ENCODE measurements around the gene NDNF.

The NDNF gene

DNA sequence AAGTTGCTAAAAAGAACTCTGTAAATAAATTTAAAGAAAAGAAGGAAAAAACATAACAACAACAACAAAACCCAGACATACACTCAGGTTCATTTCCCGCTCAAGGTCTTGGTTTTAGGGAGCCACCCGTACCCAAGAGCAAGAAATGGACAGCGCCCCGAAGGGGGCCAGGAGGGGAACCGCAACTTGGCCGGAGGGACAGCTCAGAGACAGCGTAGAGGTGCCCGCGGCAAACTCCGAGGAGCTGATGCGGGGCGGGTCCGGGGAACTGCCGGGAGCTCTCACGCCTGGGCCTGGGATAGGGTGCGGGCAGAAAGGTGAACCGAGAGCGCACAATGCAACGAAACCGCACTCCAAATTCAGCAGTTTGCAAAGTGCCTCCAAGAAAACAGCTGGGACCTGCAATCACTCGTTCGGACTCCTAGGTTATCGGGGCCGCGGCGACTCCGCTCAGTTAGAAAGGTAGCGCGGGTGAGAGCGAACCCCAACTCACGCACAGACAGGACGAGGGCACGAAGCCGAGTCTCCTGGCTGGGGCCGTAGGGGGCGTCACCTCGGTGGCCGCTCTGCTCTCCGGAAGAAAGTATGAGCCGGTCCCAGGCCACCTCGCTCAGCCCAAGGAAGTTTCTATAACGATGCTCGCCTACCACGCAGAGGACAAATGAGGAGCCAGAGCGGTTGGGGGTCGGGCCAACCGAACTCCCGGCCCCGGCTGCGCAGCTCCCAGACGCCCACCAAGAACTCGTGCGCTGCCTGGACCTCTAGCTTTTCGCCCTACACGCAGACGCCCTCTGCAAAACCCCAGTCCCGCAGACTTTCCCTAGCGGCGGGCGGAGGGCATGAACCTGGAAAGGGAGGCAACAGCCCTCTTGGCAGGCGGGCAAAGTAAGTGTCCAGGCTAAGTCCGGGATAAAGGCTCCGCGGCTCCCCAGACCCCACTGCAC lies 1.4 kb downstream of the NDNF start:
- DNase-seq (ENCODE audit: low read depth in 3 of 3, low spot score in 1 of 3), result no peak

DNA sequence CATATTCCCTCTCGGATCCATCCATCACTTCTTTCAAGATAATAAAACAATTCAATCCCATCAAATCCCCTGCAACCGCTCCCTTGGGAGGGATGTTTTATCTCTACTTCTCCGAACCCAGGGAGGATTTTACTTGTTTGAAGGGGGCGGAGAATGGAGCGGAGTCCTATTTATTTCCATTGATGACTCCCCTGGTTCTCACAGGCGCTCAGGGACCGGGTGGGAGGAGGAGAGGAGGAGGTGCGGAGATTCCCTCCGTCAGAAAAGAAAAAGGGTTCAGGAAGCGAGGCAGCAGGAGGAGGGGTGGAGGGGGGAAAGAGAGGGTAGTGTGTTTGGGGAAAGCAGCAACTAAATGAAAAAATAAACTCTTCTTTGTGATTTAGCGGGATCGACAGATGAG lies 2.1 kb downstream of the NDNF start:
- no peak for DNase-seq (ENCODE audit: low read depth in 3 of 3, low spot score in 1 of 3)

GRCh38 chr4:121069430-121069829 lies 2.9 kb downstream of the NDNF start:
- DNase-seq (ENCODE audit: low read depth in 3 of 3, low spot score in 1 of 3), result no peak

GRCh38 chr4:121064482-121064881 lies 7.9 kb downstream of the NDNF start:
- no peak for DNase-seq (ENCODE audit: low read depth in 3 of 3, low spot score in 1 of 3)

- no peak for DNase-seq (ENCODE audit: low read depth in 3 of 3, low spot score in 1 of 3)
Observed at GRCh38 chr4:121062521-121062920, 9.8 kb downstream of the NDNF start.

- DNase-seq (ENCODE audit: low read depth in 3 of 3, low spot score in 1 of 3), result no peak
Observed at GRCh38 chr4:121061861-121062260, 10.5 kb downstream of the NDNF start.

- no peak for DNase-seq (ENCODE audit: low read depth in 3 of 3, low spot score in 1 of 3)
Observed at GRCh38 chr4:121061215-121061614, 11.1 kb downstream of the NDNF start.

- DNase-seq (ENCODE audit: low read depth in 3 of 3, low spot score in 1 of 3), result no peak
Observed at GRCh38 chr4:121057466-121057922, 14.8 kb downstream of the NDNF start.

DNA sequence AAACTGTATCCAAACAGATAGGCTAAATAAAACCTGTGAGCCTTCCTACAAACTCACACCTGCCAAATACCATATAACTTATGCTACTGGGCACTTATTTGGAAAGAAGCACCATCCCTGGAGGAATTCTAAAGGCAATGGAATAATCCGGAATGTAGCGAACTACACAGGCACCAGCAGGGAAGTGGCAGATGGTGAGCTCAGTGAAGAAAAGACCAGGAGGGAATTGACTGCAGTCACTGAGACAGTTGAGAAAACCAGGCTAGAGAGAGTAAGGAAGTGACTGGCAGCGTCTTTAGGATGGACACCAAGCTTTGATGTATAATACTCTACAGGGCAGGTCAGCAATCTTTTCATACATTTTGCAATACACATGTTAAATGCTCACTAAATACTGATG lies 16.3 kb downstream of the NDNF start:
- no peak for DNase-seq (ENCODE audit: low read depth in 3 of 3, low spot score in 1 of 3)

DNA sequence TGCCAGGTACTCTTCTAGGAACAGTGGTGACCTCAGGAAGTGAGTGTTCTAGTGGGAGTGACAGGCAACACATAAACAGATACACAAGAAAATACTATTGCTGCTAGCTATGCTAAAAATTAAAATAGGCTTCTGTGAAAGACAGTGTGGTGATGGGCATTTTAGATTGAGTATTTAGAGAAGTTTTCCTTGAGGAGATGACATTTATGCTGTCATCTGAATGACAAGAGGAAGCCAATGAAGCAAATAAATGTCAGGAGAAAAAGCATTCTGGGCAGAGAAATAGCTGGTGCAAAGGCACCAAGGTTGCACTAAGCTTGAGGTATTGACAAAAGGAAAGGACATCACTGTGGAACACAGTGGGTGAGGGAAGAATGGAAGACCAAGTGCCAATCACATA lies 18.0 kb downstream of the NDNF start:
- no peak for DNase-seq (ENCODE audit: low read depth in 3 of 3, low spot score in 1 of 3)

DNA sequence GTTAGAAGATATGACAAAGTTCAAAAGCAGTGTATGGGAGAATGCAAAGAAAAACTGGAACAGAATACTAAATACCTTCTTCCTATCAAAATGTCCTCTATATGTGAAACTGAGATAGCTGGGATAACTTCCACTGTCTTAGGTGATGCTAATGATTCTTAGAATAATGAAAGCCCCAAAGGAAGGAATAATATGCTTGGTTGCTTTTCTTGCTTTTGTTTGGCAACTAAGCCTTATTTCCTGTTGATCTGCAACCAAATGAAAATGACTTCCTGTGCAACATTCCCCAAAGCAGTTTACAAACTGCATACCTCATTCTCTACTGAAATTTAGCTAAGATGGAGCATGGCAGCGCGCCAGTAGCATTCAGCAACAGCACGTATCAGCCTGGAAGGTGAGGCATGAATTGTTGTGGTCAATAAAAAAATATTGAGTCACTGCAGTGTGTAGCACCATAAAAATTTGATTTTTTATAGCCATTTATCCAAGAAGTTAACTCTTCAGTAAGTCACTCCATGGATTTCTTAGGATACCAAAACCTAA lies 18.7 kb downstream of the NDNF start:
- no peak for DNase-seq (ENCODE audit: low read depth in 3 of 3, low spot score in 1 of 3)

DNA sequence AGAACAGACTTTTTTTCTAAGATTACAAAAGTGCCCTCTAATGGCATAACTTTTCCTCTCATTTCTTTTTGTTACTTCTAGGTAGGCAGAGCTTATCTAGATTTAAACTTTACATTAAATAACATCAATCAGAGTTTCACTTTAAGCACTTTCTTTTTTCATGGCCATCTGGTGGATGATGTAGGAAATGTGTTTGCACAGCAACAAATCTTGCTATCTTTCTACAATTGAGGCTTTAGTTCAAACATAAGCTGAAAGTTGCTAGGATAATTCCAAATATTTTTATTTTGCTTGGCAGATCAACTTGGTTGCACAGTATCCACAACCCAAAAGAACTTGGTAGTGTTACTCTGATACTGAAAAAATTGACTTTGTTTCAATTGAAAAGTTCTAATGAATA lies 22.0 kb downstream of the NDNF start:
- DNase-seq (ENCODE audit: low read depth in 3 of 3, low spot score in 1 of 3), result no peak

GRCh38 chr4:121049072-121049599 lies 23.2 kb downstream of the NDNF start:
- DNase-seq (ENCODE audit: low read depth in 3 of 3, low spot score in 1 of 3), result no peak

GRCh38 chr4:121048165-121048564 lies 24.2 kb downstream of the NDNF start:
- no peak for DNase-seq (ENCODE audit: low read depth in 3 of 3, low spot score in 1 of 3)

GRCh38 chr4:121041307-121042090 lies 30.8 kb downstream of the NDNF start:
- no peak for DNase-seq (ENCODE audit: low read depth in 3 of 3, low spot score in 1 of 3)

DNA sequence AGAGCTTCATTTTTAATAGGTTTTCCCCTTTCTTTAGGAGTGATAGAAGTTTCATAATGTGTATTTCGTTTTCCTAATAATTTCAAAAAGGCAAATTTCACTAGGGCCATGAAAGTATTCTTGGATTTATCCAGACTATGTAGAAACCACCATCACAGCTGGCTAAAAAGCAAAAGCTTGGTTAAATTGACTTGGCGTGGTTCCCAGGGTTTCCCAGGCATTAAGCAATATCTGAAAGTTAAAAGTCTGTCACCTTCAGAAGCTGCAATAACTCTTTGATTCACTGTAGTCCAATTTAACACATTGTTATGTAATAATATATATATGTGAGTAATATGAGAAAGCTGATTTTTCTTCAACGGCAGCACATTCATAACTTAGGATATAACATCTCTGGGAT lies 38.3 kb downstream of the NDNF start:
- no peak for DNase-seq (ENCODE audit: low read depth in 3 of 3, low spot score in 1 of 3)

DNA sequence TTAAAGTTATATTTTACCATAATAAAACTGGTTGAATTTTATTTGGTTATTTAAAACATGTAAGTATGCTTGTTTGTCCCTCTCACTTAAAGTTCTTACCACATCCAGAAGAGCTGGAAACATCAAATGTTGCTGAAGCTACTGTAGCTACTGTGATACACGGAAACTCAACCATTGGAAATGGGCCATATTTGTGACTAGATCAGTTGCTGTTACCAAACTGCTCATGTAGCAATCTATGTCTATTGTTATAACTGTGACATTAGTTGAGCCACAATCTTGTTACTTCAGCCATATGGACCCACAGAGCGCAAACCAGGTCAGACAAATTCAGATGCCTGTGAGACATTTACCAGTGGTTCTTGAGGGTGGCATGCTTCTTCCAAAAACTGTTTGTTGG lies 41.6 kb downstream of the NDNF start:
- no peak for DNase-seq (ENCODE audit: low read depth in 3 of 3, low spot score in 1 of 3)

- no peak for DNase-seq (ENCODE audit: low read depth in 3 of 3, low spot score in 1 of 3)
Observed at GRCh38 chr4:121030131-121030530, 42.2 kb downstream of the NDNF start.

- DNase-seq (ENCODE audit: low read depth in 3 of 3, low spot score in 1 of 3), result no peak
Observed at GRCh38 chr4:121026034-121026433, 46.3 kb downstream of the NDNF start.

DNA sequence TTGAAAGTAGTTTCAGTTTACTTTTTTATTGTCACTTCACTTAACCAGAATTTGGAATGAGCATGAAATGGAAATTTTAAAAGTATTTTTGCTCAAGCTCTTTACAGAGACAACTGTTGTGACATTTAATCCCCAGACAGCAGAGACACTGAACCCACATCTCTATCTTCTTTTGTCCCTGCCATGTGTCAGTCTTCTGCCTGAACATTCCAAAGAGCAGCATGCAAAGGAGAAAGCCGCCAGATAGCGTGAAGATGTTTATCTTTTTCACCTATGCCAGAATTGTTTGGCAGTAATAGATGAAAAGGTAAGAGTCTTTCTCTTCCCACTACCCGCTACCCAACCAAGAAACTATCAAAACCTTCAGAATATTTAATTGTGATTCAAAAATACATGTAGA lies 46.8 kb downstream of the NDNF start:
- DNase-seq (ENCODE audit: low read depth in 3 of 3, low spot score in 1 of 3), result no peak

DNA sequence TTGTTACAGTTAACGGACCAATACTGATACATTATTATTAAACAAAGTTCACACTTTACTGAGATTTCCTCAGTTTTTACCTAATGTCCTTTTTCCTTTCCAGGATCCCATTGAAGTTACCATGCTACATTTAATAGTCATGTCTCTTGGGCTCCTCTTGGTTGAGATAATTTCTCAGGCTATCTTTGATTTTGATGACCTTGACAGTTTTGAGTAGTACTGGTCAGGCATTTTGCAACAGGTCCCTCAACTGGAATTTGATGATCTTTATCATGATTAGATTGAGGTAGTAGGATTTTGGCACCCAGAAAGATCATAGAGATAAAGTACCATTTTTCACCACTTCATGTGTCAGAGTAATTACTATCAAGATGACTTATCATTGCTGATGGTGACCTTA lies 53.8 kb downstream of the NDNF start:
- no peak for DNase-seq (ENCODE audit: low read depth in 3 of 3, low spot score in 1 of 3)

- DNase-seq (ENCODE audit: low read depth in 3 of 3, low spot score in 1 of 3), result no peak
Observed at GRCh38 chr4:121016611-121017010, 55.7 kb downstream of the NDNF start.

Data from stimulated activated CD4-positive, alpha-beta T cell treated with anti-CD3 and anti-CD28 coated beads, TNF-alpha, amount 100 ng/mL, for 1 hour (primary cell).